GM21528 (cell line): ENCODE results near the gene PAX9.
A peak's percentile ranks its signal among the peaks of the same experiment; 100 is the strongest.

Experiments used
- ATAC-seq: cut with Tn5 transposase; IDR thresholded peaks from one replicate; pipeline ENCODE4 v1.9.1; 2021; ENCODE audit warnings: mild to moderate bottlenecking, moderate library complexity; ENCODE audit not compliant: unreplicated experiment, low FRiP score

The PAX9 gene

DNA sequence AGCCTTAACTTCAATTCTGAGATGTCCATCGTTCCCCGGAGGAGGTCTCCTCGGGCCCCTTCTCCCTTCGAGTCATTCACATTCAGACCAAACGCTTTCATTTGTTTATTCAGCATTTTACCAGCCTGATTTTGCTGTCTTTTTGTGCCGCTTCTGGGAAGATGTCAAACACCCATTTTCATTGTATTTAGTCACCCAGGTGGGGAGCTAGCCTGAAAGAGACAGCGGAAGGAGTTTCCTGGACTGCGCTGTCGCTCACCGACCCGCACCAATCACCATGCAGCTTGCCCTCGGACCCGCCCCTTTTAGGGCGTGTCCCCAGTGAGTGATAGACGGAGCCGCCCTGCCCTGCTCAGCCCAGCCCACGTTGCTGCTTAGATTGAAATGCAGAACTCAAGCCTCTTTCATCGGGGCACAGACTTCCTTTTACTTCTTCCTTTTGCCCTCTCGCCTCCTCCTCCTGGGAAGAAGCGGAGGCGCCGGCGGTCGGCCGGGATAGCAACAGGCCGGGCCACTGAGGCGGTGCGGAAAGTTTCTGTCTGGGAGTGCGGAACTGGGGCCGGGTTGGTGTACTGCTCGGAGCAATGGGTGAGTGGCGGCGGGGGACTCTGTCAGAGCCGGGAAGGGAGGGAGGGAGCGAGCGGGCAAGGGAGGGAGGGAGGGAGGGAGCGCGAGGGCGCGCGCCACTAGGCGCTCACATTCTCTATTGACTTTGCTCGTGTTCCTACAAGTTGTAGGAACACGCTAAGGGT is at the start of gene PAX9:
TSS of gene PAX9 (plus strand) at position 355 of the 752 bp plus-strand sequence. CDS start at position 585, 230 bp downstream.
- ATAC-seq: peak; percentile 78

DNA sequence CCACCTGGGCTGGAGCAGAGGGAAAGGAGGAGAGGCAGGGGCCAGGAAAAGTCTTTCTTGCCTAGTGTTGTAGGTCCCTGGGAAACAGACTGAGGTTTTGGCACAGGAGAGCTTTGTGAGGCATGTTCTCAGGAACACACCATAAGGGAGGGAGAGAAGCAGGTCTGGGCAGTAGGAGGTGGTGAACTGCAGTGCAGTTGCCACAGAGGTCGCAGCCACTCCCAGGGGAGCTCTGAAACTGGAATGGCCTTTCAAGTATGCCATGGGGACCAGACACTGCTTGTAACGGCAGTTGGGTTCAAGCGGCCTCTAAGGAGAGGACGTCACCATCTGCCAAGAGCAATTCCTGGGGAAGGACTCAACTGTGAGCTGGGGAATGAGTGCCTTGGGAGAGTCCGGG is 43.8 kb upstream of the PAX9 start:
- no peak for ATAC-seq

DNA sequence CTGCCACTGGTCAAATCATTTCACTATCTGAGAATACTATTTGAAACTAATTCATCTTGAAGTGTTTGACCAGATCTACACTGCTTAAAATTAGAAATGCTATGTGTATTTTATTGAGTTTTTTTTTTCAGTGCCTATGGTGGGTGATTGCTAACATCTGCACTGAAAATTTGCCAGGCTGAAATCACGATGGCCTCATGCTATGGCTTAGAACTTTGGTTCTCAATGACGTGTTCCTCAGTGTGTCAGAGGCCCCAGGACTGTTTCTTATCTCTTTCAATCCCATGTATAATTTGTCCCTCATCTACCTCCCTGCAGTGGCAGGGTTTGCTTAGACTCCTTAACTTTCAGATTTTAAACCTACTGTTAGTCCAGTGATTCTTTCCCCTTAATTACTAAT is 43.0 kb upstream of the PAX9 start:
- ATAC-seq: no peak

DNA sequence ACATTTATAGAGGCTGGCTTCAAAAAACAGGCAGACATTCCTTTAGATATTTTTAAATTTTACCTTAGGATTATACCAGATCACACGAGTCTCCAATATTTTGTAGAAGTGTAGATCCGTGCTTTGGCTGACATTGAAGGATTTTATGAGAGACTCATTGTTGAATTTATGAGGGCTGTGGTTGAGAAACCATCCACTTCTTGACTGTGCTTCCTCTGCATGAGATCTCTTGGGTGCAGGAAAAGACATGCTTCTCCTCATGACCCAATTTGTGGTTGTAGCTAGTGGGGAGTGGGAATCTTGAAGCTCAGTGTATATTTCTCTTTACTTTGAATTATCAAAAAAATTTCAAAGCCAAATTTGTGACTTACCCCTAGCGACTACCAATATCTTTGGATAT is 42.5 kb upstream of the PAX9 start:
- no peak for ATAC-seq

DNA sequence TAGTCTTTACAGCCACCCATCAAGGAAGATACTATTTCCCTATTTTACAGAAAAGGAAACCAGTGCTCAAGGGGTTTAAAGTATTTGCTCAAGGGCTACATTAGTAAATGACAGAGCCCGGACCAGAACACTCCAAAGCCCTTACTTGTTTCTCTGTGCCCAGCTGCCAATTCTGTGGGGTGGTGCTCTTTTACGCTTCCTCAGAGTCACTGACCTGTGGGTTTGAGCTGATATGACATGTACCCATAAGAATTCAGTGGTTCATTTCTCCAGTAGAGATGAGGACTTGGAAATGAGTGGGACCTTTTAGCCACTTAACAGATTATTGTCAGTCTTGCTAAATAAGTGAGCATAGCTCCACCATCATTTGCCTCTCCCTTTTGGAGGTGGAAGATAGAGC is 41.8 kb upstream of the PAX9 start:
- no peak for ATAC-seq

DNA sequence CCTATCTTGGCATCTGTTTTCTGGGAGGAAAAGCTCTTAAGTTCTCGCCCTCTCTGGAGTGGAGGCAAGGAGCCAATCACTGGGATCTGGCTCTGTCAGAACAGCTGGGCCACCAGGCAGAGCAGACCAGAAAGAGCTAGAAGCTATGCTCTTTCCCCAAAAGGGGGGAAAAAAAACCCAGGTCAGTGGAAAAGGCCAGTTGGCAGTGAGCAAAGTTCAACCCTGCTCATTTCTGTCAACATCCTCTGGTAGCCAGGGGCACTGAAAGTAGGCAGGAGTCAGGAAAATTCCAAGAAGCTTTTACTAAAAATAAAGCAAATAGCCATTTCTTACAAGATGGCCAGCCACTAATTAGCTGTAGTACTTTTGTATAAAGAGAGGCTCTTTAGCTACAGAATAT is 36.6 kb upstream of the PAX9 start:
- no peak for ATAC-seq

DNA sequence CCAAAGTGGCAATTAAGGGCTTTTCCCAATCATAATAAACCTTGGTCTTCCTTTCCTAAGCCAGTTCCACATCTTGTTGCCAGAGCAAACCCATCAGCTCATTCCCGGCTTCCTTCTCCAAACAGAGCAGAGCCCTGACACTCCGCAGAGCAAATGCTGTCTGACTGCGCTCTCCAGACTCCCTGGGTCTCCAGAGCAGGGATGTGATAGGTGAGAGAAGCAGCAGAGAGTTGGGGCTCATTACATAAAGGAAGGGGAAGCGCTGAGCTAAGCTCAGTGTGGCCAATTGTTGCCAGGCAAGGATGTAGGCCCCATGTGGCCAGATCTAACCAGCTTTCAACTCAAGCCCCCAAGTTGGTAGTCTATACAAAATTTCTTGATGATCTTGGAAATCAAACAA is 36.2 kb upstream of the PAX9 start:
- no peak for ATAC-seq

DNA sequence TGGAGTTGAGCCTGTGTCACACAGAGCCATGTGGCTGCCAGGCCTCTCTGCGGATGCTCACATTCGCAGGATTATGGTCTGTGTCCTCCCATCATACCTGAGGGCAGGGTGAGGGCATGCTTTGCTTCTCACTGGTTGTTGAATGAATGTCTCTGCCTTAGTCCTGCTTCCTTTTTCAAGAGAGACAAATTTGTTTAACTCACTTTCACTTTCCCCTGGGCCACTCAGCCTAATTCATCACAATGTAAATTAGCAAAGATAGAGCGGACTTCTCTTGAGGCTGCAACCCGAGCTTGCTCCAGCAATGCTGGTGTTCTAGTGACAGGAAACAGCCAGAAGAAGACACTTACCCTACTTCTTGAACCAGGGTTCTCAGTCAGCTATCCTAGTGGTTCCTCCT is 35.5 kb upstream of the PAX9 start:
- peak; percentile 46 for ATAC-seq

DNA sequence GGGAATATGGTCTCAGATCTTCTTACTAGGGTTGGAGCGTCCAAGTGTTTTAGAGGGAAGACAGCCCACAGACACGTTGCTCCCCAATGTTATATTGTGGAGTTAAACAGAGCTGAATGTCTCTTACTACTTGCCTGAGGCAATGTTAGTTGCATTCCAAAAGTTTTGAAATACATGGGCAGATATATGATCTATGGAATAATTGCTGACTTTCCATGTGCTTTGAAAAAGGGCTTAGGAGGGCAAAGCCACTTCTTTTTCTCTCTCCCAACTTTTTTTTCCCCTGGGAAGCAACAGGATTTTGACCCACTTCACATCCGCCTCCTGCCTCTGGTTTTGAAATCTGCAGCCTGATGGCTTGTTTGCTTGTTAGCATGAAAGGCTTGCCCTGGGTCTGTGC is 33.7 kb upstream of the PAX9 start:
- ATAC-seq: no peak

DNA sequence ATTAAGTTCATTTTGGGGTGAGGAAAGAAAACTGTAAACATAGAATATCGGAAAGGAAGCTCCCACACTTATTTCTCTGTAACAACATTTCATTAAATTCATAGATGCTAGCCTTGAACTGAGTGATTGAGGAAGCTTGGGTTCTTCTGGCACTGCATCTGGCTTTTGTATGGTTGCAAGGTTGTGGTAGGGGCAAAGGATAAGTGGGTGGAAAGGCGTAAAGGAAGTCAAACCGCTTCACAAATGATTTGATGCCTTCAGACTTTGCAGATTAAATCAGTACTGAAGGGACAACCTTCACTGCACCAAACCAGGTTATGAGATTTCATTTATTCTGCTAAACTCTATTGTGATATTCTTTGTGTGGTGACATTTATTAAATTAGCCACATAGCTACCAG is 28.1 kb upstream of the PAX9 start:
- ATAC-seq: no peak

DNA sequence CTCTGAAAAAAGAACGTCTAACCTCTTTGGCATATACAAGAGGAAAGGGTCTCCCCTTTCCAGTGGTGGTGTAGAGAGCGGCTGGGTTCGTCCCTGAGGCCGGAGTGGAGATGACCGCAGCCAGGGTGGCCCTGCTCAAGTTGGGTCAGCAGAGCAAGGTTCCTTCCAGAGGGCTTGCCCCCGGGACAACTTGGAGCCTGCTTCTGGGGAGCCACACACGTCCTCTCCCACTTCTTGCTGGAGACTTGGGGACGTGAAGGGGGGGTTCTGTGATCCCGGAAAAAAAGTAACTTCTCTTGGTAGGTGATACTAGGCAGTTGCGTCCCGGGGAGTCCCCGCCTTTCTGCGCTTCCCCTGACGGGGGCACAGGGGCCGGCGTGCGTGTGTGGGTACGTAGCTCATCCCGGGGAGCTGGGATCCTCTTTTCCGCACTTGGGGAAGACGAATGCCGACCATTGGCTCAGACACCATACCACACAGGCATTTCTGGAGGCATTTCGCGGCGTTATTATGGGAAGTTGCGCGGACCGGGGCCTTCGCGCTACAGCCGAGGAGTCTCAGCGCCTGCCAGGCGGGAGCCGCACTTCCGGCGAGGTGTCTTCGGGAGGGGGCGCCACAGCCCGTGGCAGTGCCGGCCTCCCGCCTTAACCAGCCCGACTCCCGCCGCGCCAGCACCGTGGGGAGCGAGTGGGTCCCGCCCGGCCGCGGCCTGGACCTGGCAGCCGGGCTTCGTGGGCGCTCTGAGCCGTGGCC is 14.8 kb upstream of the PAX9 start:
- ATAC-seq: no peak

DNA sequence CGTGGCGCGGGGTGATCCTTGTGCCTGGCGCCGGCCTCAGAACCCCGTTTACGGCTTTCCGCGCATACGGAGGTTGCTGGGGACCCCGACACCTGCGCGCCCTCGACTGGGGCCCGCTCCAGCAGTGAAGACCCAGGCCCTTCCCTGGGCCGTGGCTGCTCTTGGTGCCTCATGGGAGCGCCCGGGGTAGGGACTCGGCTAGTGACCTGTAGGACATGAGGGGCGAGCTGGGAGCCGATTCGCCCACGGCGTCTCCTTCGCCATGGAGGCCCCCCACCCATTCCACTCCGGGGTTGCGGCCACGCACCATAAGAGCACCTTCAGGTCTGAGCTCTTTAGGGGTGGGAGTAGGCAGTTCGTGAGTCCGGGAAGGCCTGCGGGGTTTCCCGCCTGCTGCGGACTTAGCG is 14.2 kb upstream of the PAX9 start:
- no peak for ATAC-seq

DNA sequence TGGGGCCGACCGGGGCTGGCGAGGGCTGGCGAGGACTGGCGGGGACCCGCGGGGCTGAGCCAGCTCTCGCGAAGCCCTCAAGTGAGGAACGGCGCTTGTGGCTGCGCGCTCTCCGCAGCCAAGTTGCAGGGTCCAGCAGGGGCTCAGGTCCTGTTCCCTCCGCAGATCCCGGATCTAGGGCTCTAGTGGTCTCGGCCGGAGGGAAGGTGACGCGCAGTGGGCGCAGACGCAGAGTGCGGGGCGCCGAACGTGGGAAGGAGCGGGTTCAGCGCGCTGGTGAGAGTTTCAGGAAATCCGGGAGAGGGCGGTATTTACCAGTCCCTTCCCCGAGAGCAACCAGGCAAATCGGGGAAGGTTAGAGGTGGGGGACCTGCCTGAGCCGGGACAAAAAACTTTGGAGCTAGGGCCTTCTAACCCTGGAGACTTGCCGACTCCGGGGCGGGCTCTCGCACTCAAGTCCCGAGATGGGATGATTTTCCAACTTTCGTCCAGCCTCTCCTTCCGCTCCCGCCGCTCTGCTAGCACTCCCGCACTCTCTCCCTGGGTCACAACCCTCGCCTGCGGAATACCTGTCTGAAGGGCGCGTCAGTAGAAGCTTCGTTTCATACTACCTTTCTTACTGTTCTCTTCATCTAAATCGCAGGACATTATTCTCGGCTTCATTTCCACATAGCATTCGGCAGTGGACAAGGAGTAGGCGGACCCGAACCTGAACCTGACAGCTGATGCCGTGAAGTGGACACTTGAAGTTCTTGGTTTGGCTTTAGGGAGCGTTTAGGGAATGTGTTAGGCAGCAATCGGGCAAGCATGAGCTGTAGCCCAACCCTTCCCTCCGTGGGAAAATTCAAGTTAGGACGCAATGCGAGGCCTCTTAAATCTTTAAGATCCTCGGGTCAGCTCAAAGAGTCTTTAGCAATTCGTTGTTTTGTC is 13.6 kb upstream of the PAX9 start:
- no peak for ATAC-seq

DNA sequence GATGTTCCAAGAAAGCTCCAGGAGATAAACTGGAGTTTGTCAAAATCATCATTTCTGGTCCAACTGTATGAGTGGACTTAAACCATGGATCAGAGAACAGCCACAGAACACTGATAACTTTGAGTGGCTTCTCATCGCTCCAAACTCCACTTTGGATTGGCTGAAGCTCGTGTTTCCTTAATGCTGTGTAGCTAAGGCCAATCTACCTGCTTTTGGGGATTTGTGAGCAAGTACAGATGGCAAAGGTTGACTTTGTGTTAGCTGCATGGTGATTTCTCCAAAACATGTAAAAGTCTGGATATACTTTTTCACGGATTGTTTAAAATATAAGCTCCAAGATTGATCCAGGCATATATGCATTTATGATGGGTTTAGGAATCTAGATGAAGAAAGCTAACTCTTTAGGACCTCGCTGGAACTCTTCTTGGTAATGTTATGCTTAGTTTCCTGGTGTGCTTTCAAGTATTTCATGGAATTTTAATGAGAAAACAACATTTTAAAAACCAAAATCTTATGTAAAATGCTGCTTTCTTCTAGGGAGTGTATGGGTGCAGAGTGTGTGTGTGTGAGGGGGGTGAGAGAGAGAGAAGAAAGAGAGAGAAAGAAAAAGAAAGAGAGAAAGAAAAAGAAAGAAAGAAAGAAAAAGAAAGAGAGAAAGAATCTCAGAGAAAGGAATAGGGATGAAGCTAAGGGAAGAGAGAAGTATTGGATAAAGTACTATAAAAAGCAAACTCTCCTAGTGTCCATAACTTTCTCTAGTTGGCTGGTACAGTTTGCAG is 11.6 kb upstream of the PAX9 start:
- no peak for ATAC-seq

DNA sequence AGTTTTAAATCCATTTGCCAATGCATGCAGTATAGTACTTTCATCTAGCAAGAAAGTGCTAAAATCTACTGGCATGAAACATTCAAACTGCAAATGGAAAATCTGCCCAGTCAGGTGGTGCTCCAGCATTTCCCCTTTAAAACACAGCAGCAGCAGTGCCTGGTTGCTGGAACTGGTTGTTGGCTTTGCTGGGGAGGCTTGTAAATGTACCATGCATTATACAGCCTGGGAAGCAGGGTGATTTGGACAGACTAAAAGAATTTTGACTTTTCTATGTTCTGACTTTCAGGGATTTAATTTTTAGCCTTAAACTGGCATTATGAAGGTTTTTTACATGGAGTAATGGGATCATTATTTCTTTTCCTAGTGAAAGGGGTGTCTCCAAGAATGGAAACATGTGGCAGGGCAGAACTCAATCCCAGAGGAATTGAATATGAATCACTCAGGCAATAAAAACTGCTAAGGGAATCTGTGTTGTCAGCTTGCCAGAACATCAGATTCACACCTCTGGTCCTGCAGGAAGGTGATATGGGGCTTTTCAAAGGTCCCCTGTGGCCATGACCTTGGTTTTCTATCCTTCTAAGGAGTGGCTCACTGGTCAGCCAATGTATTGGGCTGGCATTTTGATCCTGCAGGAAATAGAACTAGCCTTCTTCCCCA is 9.0 kb upstream of the PAX9 start:
- no peak for ATAC-seq

DNA sequence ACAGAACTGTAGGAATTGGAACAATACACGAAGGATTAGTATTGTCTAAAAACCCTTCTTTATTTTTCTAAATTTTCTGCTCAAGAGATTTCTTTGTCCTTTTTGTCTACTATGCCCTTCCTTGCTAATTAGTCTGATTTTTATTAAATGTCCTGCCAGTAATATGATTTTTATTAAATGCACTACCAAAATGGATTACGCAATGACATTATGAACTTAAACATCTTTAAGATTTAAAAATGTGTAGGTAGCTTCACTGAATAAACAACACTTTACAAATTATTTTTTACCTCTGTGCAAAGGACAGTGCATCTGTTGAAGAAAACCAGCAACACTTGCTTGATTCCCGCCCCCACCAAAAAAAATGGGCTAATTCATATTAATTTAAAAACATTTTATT is 8.2 kb upstream of the PAX9 start:
- no peak for ATAC-seq

DNA sequence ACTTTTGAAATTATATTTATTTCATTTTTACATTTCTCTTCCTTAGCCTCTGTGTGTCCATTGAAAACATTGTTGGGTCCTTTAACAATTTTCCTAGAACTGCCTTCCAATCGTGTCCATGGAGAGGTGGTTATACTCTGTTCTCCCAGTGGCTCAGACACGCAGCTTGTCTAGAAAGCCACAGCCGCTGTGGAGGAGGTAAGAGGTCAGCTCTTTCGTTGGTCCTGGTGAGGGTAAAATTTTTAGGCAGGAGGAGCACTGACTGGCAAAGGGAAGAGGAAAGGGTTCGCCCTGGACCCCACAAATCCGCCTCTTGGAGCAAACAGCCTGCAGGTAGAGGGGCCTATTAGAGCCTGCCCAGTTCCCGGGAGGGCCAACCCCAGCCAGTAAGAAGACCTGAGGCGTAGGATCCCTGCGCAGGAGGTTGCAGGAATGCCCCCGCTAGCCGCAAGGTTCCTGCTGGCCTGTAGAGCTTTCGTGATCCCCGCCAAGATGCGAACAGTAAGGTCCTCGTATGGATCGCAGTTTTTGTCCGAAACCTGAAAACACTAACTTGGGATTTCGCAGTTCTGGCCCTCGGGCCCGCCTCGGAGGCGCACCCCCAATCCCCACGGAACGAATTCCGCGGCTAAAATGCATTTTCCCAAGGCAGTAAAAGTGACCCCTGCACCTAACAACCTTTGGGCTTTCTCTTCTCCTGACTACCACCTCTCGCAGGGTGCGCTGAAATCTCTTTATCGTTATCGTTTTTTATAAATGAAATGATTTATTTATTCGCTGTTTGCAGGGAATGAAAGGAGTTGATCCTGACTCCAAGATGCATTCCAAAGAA is 7.5 kb upstream of the PAX9 start:
- no peak for ATAC-seq

DNA sequence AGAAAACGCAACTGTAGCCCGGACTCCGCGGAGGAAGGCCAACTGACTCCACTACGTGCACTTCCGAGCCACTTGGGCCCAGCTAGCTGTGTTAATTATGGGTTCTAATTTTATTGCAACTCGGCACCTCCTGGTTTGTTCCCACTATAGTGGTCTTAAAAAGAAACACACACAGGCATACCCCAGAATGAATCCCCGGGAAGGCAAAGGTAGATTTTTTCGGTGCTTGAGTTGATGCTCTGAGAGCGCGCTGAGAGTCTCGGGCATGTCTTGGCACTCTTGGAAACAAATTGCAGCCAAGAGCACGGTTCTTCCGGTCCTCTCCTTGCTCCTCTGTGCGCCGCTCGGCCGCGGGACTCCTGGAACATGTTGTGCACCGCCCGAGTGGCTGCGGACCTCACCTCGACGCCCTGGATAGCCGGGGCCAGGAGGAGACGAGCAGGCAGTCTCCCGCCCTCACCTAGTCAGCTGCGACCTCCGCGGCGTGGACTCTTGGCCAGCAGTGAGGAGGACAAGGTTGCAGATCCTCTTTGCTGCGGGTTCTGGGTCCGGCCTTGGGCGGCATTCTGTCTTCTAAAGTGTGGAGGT is 6.8 kb upstream of the PAX9 start:
- no peak for ATAC-seq

DNA sequence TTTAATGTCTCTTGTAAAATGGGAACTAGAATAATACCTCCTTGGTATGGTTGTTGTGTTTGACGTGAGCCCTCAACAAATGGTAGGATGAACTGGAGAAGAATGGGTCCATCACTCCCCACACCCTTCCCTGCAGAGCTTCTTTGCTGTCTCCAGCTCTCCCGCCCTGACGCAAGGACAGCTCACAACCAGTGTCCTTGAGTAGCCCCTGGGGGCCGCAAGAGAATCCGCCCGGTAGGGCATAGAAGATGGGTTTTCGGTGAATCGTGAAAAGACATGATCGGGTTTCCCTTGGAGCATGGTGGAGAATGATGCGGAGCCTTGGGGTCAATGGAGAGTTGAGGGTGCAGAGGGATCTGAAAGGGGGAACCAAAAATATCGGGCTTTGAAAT is 6.1 kb upstream of the PAX9 start:
- ATAC-seq: no peak
